ENCODE results near the gene MANSC1.
"Not testable (repeated sequence)": the region's sequence is repeated elsewhere in the genome, so short reads cannot be mapped to it uniquely, and the experiment has no call there.

MANSC1 gene

DNA sequence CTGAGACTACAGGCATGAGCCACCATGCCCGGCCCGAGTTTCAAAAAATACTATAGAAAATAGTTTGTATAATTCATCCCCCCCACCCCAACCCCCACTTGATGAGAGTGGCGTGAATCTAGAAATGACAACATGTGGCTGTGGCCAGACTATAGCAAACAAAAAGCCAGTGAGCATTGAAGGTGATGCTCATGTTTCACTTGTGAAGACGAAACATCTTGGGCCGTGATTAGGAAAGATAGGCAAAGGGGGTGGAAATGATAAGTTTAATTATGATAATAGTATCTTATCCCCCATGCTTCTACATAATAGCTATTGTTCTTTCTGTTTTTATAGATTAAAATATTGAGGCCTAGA lies 15.4 kb upstream of the MANSC1 start:
- DNase-seq (ENCODE audit: low read depth), result no peak

DNA sequence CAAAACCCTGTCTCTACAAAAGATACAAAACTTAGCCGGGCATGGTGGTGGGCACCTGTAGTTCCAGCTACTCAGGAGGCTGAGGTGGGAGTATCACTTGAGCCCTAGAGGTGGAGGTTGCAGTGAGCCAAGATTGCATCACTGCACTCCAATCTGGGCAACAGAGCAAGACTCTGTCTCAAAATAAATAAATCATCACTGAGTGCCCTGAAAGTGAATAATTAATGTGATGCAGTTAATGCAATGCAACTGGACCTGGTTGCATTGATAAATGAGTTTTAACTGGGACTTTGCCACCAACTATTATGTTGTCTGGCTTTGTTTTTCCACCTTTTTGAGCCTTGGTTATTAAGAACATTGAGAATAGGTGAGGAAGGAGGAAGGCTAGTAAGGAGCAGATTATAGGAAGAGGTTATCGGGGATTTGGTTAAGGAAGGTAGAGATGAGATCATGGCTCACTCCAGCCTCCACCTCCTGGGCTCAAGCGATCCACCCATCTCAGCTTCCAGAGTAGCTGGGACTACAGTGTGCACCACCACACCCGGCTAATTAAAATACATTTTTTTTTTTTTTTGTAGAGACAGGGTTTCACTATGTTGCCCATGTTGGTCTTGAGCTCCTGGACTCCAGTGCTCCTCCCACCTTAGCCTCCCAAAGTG lies 14.9 kb upstream of the MANSC1 start:
- no peak for DNase-seq (ENCODE audit: low read depth)

GRCh38 chr12:12358528-12358927 lies 8.5 kb upstream of the MANSC1 start:
- no peak for DNase-seq (ENCODE audit: low read depth)

DNA sequence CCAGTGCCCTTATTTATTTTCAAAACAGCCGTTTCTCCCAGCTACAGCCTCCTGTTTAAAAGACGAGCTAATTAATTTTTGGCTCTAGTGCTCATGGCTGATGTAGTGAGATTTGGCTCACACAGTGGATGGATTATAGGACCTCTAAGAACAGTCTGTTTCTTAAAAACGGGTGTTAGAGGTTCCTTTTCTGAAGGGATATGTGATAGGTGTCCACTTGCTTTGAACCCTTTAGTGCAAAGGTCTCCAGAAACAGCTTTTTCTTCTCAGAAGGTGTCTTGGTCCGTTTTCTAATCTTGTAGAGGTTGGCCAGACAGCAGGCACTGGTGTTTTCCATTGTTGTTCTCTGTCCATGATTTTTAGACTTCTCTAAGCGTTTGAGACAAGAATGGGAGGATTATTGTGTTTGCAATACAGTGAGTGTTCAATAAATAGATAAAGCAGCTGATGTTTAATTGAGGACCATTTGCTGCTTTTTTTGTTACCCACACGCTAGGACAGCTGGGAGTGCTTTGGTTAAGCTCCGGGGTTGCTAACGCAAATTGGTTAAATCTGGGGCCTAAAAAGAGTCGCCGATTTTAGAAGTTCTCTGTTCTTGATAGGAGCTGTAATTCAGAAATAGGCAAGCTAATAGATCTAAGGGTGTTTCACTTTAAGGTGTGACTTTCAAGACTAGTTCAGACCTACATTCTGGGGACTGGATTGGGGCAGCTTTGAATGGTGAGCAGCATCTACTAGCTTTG lies 7.8 kb upstream of the MANSC1 start:
- no peak for DNase-seq (ENCODE audit: low read depth)

DNA sequence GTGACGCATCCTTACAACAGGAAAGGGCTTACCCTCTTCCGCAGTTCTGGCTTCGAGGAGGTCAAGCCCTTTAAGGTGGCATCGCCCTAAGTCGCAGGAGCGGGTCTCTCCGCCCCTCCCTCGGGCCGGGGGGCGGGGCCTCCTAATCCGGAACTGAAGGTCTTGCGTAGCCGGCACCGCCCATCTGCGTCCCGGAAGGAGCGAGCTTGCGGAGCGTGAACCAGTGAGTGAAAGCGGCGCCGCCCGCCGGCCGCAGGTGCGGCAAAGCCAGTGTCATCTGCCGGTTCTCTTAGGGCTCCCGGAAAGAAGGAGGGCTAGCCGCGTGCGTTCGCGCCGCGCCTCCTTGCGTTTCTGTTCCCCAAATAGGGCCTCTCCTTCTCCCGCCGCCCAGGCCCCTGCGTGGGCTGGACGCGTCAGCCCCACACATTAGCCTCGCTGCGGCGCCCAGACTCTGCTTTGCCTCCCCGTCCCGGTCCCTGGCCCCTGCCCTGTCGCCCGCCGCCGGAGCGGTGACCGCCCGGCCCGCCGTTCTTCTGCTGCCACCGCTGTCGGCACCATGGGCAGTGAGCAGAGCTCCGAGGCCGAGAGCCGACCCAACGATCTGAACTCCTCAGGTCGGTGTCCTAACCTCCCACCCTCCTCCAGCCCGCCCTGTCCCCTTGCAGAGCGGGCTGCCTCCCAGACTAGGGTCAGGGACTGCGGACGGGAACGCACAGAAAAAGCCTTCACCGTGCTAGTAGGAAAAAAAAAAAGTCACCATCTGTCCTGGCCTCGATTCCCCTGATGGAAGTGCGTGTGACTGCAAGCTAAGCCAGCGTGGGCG lies 7.1 kb upstream of the MANSC1 start, which contains the start of gene BORCS5:
TSS of gene BORCS5 (plus strand) at position 183 of the 823 bp plus-strand sequence. CDS start at position 557, 374 bp downstream.
- DNase-seq (ENCODE audit: low read depth), result peak; percentile 91

DNA sequence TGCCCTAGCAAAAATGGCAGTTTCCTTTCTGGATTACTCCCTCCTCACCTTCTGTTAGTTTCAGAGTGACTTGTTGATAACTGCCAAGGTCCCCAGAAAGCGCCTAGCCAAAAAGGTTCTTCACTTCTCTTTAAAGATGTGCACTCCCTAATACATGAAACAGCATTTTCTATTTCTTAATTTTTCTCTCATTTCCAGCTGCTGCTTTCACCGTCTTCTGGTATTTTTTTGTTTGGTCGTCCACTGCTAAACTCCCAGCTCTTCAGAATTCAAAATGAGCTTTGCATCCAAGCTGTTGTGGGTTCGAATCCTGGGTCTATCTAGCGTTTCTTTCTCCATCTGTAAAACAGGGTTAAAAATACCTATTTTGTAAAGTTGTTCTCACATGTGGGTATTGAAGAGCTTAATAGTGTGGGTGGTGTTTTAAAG lies 6.4 kb upstream of the MANSC1 start:
- DNase-seq (ENCODE audit: low read depth), result no peak

DNA sequence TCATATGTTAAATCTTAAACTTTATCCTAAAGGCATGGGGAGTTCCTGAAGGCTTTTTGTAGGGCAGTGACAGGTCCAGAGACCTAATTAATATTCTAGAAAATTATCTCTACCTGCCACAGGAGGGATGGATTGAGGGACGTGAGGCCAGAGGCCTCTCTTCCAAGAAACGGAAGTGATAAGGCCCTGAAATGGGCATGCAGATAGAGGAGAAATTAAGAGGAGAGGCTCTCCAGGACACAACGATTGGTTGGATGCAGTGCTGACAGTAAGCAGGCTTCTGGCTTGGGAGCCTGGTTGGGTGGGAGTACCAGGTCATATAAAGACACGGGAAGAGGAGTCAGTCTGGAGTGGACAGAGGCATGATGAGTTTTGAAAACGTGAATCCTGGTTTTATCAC lies 3.8 kb upstream of the MANSC1 start:
- DNase-seq (ENCODE audit: low read depth), result no peak

DNA sequence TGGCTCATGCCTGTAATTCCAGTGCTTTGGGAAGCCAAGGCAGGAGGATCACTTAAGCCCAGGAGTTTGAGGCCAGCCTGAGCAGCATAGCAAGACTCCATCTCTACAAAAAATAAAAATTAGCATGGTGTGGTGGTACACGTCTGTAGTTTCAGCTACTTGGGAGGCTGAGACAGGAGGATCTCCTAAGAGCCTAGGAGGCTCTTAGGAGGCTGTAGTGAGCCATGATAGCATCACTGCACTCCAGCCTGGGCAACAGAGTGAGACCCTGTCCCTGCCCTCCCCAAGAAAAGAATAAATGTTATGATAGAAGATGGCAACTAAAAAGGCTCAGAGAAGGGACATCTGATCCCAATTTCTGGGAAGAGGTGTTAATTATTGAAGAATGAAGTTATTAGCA lies 3.2 kb upstream of the MANSC1 start:
- no peak for DNase-seq (ENCODE audit: low read depth)

DNA sequence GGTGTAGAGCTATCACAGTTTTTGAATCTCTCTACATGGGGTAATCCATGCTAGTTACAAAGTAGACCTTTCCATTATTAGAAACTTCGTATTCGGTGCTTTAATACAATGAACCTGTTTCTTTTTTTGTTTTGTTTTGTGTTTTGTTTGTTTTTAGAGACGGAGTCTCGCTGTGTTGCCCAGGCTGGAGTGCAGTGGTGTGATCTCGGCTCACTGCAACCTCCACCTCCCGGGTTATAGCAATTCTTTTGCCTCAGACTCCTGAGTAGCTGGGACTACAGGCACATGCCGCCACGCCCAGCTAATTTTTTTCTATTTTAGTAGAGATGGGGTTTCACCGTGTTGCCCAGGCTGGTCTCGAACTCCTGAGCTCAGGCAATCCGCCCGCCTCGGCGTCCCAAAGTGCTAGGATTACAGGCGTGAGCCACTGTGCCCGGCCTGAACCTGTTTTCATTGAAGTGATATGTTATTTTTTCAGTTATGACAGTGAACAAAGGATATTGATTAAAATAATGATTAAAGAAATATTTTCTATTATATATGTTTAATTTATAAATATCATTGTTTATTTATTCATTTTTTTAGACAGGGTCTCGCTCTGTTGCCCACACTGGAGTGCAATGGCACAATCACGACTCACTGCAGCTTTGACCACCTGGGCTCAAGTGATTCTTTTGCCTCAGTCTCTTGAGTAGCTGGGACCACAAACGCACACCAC lies 1.6 kb upstream of the MANSC1 start:
- DNase-seq (ENCODE audit: low read depth), result not testable (repeated sequence)

DNA sequence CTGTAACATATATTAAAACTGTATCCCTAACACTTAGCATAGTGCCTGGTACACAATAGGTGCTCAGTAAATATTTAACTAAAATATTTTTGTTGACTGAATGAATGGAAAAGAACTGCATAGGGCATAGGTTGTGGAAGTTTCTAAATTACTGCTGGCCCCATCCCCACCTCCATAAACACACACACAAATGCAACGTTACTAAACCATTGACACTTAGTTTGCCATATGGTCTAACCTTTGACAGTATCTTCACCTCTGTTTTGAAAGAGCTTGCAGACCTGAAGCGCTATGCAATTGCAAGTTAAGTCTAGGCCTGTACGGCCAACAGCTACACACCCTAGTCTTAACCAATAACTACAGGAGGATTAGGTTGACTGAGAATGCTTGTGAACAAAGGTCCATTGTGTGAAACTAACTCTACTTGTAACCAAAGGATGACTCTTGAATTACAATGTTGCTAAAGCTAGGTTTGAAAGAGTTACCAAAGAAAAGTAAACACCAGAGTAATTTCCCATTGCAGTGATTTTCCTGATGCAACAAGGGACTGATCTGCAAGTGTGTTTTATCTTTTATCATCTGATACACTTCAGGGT lies 924 bp upstream of the MANSC1 start:
- DNase-seq (ENCODE audit: low read depth), result no peak

DNA sequence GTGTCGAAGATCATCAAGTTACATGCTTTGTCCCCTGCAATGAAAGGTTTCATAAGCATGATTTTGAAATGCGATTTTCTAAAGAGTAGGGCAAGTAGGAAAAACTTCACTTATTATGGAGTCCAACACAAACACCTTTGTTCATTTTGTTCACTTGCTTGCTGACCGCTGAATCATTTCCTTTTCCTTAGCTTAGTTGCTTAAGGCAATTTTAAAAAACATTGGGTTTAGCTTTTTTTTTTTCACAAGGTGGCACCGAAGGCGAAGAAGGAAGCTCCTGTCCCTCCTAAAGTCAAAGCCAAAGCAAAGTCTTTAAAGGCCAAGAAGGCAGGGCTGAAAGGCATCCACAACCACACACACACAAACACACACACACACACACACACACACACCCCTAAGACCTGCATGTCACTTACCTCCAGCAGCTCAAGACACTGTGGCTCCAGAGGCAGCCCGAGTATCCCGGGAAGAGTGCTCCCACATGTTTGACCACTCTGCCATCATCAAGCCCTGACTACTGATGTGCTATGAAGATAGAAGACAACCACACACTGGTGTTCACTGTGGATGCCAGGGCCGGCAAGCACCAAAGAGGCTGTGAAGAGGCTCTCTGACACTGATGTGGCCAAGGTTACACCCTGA lies 11.4 kb downstream of the MANSC1 start:
- DNase-seq (ENCODE audit: low read depth), result no peak

- DNase-seq (ENCODE audit: low read depth), result no peak
Measured at GRCh38 chr12:12336511-12336910, 13.5 kb downstream of the MANSC1 start.

- no peak for DNase-seq (ENCODE audit: low read depth)
Measured at GRCh38 chr12:12336049-12336411, 14.0 kb downstream of the MANSC1 start.

- DNase-seq (ENCODE audit: low read depth), result peak; percentile 42
Measured at GRCh38 chr12:12334367-12335040, 15.5 kb downstream of the MANSC1 start.

- no peak for DNase-seq (ENCODE audit: low read depth)
Measured at GRCh38 chr12:12333407-12334366, 16.4 kb downstream of the MANSC1 start.

GRCh38 chr12:12331896-12332295 lies 18.1 kb downstream of the MANSC1 start:
- no peak for DNase-seq (ENCODE audit: low read depth)

DNA sequence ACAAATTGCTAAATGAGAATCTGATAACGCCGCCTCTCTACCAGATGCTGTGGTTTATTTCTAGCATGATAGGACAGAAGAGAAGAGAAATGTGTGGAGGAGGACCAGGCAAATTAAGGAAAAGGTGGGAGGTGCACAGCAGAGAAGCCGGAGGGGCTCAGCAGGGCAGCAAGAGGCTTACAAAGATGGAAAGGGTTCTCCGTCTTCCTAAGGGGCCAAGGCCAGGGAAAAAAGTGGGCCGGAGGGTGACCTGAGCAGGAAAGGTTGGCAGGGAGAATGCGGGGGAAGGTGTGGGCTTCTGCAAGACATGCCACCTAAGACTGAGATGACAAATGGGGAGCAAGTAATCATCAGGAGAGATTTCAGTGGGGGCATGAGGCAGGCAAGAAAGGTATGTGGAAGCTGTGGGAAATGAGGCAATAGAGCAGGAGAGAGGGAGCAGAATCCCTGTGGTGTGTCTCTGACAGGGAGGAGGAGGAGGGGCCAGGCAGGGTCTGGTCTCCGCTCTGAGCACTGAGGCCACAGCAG lies 18.7 kb downstream of the MANSC1 start:
- no peak for DNase-seq (ENCODE audit: low read depth)

DNA sequence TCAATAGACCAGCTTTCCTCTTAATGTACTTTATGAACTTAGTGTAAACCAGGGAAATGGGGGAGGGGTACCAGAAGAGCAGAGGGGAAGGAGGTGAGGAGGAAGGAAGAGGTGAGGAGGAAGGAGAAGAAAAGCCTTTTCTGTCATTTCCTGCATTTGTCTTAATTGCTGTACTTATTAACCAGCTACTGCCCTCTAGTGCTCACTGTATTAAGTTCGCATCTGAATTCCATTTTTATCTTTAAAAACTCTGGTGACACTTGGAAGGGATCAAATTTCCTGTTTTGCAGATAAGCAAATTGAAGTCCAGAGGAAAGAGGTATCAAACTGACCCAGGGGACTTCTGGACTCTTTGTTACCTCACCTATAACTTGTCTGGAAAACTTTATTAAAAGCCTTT lies 22.2 kb downstream of the MANSC1 start:
- no peak for DNase-seq (ENCODE audit: low read depth)

DNA sequence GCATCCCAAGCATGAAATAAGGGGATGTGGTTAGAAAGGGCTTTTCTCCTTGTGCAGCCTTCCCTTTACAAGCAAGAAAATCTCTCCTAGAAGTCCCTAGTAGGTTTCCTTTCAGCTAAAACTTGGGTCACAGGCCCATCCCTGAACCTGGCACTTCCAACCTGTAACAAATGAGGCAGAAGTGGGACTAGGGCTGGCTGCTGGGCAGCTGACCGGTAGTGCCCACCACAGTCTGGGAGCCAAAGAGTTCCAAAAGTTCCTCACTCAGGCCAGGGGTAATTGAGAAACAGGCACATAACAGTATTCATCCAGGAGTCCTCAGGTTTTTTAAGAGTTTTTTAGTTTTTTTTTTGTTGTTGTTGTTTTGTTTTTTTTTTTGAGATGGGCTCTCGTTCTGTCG lies 23.8 kb downstream of the MANSC1 start:
- DNase-seq (ENCODE audit: low read depth), result no peak

All from stimulated activated CD8-positive, alpha-beta memory T cell treated with anti-CD3 and anti-CD28 coated beads, Interleukin-15, amount 100 ng/mL, for 24 hours (primary cell).